ENCODE results near the gene NEK4.

NEK4 gene

GRCh38 chr3:52792961-52793695 is 22.4 kb upstream of the NEK4 start:
- no peak for FAIRE-seq

GRCh38 chr3:52792413-52792812 is 21.7 kb upstream of the NEK4 start:
- FAIRE-seq: no peak

- no peak for FAIRE-seq
Measured at GRCh38 chr3:52791928-52792327, 21.2 kb upstream of the NEK4 start.

- FAIRE-seq: no peak
Measured at GRCh38 chr3:52791366-52791765, 20.6 kb upstream of the NEK4 start.

- no peak for FAIRE-seq
Measured at GRCh38 chr3:52790741-52791140, 20.0 kb upstream of the NEK4 start.

- FAIRE-seq: no peak
Measured at GRCh38 chr3:52790337-52790736, 19.6 kb upstream of the NEK4 start.

- FAIRE-seq: no peak
Measured at GRCh38 chr3:52789746-52790040, 19.0 kb upstream of the NEK4 start.

GRCh38 chr3:52788890-52789745 is 18.4 kb upstream of the NEK4 start:
- FAIRE-seq: no peak

- FAIRE-seq: no peak
Measured at GRCh38 chr3:52787672-52788625, 17.2 kb upstream of the NEK4 start.

- no peak for FAIRE-seq
Measured at GRCh38 chr3:52787246-52787645, 16.5 kb upstream of the NEK4 start.

GRCh38 chr3:52786330-52787215 is 15.8 kb upstream of the NEK4 start:
- FAIRE-seq: no peak

- no peak for FAIRE-seq
Measured at GRCh38 chr3:52784931-52785590, 14.3 kb upstream of the NEK4 start.

- no peak for FAIRE-seq
Measured at GRCh38 chr3:52784021-52784621, 13.4 kb upstream of the NEK4 start.

- FAIRE-seq: no peak
Measured at GRCh38 chr3:52783211-52783555, 12.4 kb upstream of the NEK4 start.

- FAIRE-seq: no peak
Measured at GRCh38 chr3:52782412-52783210, 11.9 kb upstream of the NEK4 start.

GRCh38 chr3:52781741-52782140 is 11.0 kb upstream of the NEK4 start:
- FAIRE-seq: no peak

GRCh38 chr3:52779837-52780585 is 9.3 kb upstream of the NEK4 start:
- no peak for FAIRE-seq

- no peak for FAIRE-seq
Measured at GRCh38 chr3:52779011-52779836, 8.5 kb upstream of the NEK4 start.

All from colon (tissue), 2 donors.